Keratinocyte (primary cell): ENCODE data around the gene DNHD1. TPM values are rescaled to one million over a fixed set of nuclear protein-coding genes. Genes with fewer than 3 reads are reported as not detected.

Source experiments
- DNase-seq: peaks from one replicate; pipeline ENCODE4 v3.0.0-alpha.2; 2011; ENCODE audit warnings: low read depth, missing footprints, low spot score
- FAIRE-seq: peaks from 2 replicates; lab custom pipeline; 2011; peaks lifted over from hg19 to GRCh38; lab: Jason Lieb, UNC
- H2AFZ ChIP-seq: 2 replicates; pipeline ENCODE4 v1.6.0; 2012; ENCODE audit warnings: low read length, control low read depth, inconsistent platforms; ENCODE audit not compliant: control insufficient read depth
- H3K27ac ChIP-seq: 2 replicates; pipeline ENCODE4 v1.5.1; 2011; ENCODE audit warnings: low read length; ENCODE audit not compliant: control insufficient read depth, insufficient read depth
- H3K27me3 ChIP-seq: 3 replicates; pipeline ENCODE4 v1.6.0; 2011; ENCODE audit warnings: low read length; ENCODE audit not compliant: control insufficient read depth, insufficient read depth; ENCODE audit errors: extremely low read depth
- H3K36me3 ChIP-seq, 2 experiments: 2 replicates in 1 of 2; 3 replicates in 1 of 2; pipeline ENCODE4 v1.5.1; 2011; ENCODE audit warnings: low read length in 2 of 2, mild to moderate bottlenecking in 1 of 2; ENCODE audit not compliant: control insufficient read depth in 2 of 2, insufficient read depth in 2 of 2; ENCODE audit errors: extremely low read depth in 1 of 2
- H3K4me1 ChIP-seq: 3 replicates; pipeline ENCODE4 v1.5.1; 2011; ENCODE audit warnings: low read length; ENCODE audit not compliant: control insufficient read depth, insufficient read depth; ENCODE audit errors: extremely low read depth
- H3K4me2 ChIP-seq: 3 replicates; pipeline ENCODE4 v1.6.0; 2011; ENCODE audit warnings: low read depth, low read length; ENCODE audit not compliant: control insufficient read depth, insufficient read depth; ENCODE audit errors: extremely low read depth
- H3K4me3 ChIP-seq, 3 experiments: fragments of 200-600 bp in 1 of 3; sonication (generic) in 1 of 3; 2 replicates in 2 of 3; 3 replicates in 1 of 3; pipeline ENCODE4 v1.5.1; 2011 to 2016; ENCODE audit warnings: low read length in 3 of 3, mild to moderate bottlenecking in 3 of 3, control low read depth in 2 of 3, inconsistent platforms in 1 of 3, low read depth in 1 of 3, mixed read lengths in 1 of 3, mixed run types in 1 of 3, moderate library complexity in 1 of 3; ENCODE audit not compliant: control insufficient read depth in 2 of 3, insufficient read depth in 2 of 3; ENCODE audit errors: extremely low read depth in 1 of 3
- H3K79me2 ChIP-seq: 2 replicates; pipeline ENCODE4 v1.6.0; 2012; ENCODE audit warnings: low read length; ENCODE audit not compliant: control insufficient read depth, insufficient read depth
- H3K9ac ChIP-seq: 3 replicates; pipeline ENCODE4 v1.6.0; 2011; ENCODE audit warnings: low read length; ENCODE audit not compliant: control insufficient read depth, insufficient read depth; ENCODE audit errors: extremely low read depth
- H3K9me1 ChIP-seq: 3 replicates; pipeline ENCODE4 v1.6.0; 2011; ENCODE audit warnings: low read length; ENCODE audit not compliant: control insufficient read depth, insufficient read depth; ENCODE audit errors: extremely low read depth
- H3K9me3 ChIP-seq: 2 replicates; pipeline ENCODE4 v1.5.1; 2012; ENCODE audit warnings: low read depth, low read length; ENCODE audit not compliant: control insufficient read depth
- H4K20me1 ChIP-seq: 3 replicates; pipeline ENCODE4 v1.6.0; 2011; ENCODE audit warnings: low read length; ENCODE audit not compliant: control insufficient read depth, insufficient read depth; ENCODE audit errors: extremely low read depth
- EZH2 ChIP-seq: IDR thresholded peaks from one replicate; pipeline ENCODE4 v1.6.1; 2012; ENCODE audit warnings: inconsistent platforms, mild to moderate bottlenecking, low read length, moderate library complexity
- dilution Hi-C: fragments of 300-500 bp; cut with MboI; formaldehyde crosslinking; loops from one replicate; pipeline ENCODE4 v1.7.0; 2020; ENCODE audit warnings: low sequenced_read_pairs; ENCODE audit not compliant: extremely low pct_ligation_motif_present
- polyA plus RNA-seq, 5 experiments: library from polyadenylated mRNA; depleted of rRNA in 3 of 5; stranded (reverse) in 3 of 5; stranded (forward) in 1 of 5; unstranded in 1 of 5; fragments of >200 nt; gene quantifications; 1 replicate in 1 of 5; 2 replicates in 3 of 5; 3 replicates in 1 of 5; pipeline versions ENCODE4 v1.2.1 to v1.2.3, GENCODE V29; 2011 to 2012; ENCODE audit warnings: missing spikeins in 2 of 5, low read depth in 1 of 5, low replicate concordance in 1 of 5
- TF ChIP-seq, protein P1 (sequence below), 3 experiments: IDR thresholded peaks in 1 of 3; conservative IDR thresholded peaks in 1 of 3; optimal IDR thresholded peaks in 1 of 3; 2 replicates in 2 of 3; 3 replicates in 1 of 3; pipeline versions ENCODE3 to v1.5.1; 2011; ENCODE audit warnings: low read length in 3 of 3, mild to moderate bottlenecking in 3 of 3, moderate library complexity in 2 of 3, control low read depth in 1 of 3, inconsistent platforms in 1 of 3; ENCODE audit not compliant: insufficient read depth in 2 of 3; ENCODE audit errors: extremely low read depth in 1 of 3

Gene DNHD1
- polyA plus RNA-seq, 1 donor (not counting 4 experiments of a cell fraction or from before 2014, with no cell fraction given), result 2.9 TPM

GRCh38 chr11:6579681-6580080 lies 82.6 kb downstream of the DNHD1 start:
- Histone ChIP-seq H3K4me3 (no peak overlapping the region), H3K9me1 (no peaks in the 10 kb centered on the region), H3K79me2 (no peaks in the 10 kb centered on the region), H3K4me1 (no peaks in the 10 kb centered on the region), H3K27me3 (no peaks in the 10 kb centered on the region), H2AFZ (no peak overlapping the region), H3K9ac (no peak overlapping the region), H3K27ac (no peak overlapping the region), H3K9me3 (peaks cover 3% of the 10 kb centered on the region), H3K36me3 (no peaks in the 10 kb centered on the region), H3K4me2 (no peak overlapping the region), H4K20me1 (no peaks in the 10 kb centered on the region)
- no peak for FAIRE-seq
- no peak for TF ChIP-seq EZH2
- TF ChIP-seq, protein P1, sequence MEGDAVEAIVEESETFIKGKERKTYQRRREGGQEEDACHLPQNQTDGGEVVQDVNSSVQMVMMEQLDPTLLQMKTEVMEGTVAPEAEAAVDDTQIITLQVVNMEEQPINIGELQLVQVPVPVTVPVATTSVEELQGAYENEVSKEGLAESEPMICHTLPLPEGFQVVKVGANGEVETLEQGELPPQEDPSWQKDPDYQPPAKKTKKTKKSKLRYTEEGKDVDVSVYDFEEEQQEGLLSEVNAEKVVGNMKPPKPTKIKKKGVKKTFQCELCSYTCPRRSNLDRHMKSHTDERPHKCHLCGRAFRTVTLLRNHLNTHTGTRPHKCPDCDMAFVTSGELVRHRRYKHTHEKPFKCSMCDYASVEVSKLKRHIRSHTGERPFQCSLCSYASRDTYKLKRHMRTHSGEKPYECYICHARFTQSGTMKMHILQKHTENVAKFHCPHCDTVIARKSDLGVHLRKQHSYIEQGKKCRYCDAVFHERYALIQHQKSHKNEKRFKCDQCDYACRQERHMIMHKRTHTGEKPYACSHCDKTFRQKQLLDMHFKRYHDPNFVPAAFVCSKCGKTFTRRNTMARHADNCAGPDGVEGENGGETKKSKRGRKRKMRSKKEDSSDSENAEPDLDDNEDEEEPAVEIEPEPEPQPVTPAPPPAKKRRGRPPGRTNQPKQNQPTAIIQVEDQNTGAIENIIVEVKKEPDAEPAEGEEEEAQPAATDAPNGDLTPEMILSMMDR (optimal IDR thresholded peaks at IDR 0.05 in 1 of 3, IDR thresholded peaks at IDR 0.05 in 1 of 3, conservative IDR thresholded peaks at IDR 0.05 in 1 of 3; ENCODE audit: extremely low read depth in 1 of 3, insufficient read depth in 2 of 3, low read length in 3 of 3), result no peak
- DNase-seq, result no peak
- dilution Hi-C loops, result no loop called here

- peaks cover 3% of the 10 kb centered on the region for H3K9me3 ChIP-seq
- H3K27ac ChIP-seq, result no peak overlapping the region
- no peak overlapping the region for H3K4me3 ChIP-seq
- TF ChIP-seq EZH2, result no peak
- TF ChIP-seq, protein P1 (optimal IDR thresholded peaks at IDR 0.05 in 1 of 3, IDR thresholded peaks at IDR 0.05 in 1 of 3, conservative IDR thresholded peaks at IDR 0.05 in 1 of 3; ENCODE audit: extremely low read depth in 1 of 3, insufficient read depth in 2 of 3, low read length in 3 of 3), result no peak
- DNase-seq (no peak), FAIRE-seq (no peak)
- H3K9ac ChIP-seq, result no peak overlapping the region
- no peaks in the 10 kb centered on the region for H3K4me1 ChIP-seq
- H2AFZ ChIP-seq, result no peak overlapping the region
- H3K27me3 ChIP-seq, result no peaks in the 10 kb centered on the region
- dilution Hi-C loops, result no loop called here
- no peaks in the 10 kb centered on the region for H3K9me1 ChIP-seq
- no peaks in the 10 kb centered on the region for H3K36me3 ChIP-seq
- no peaks in the 10 kb centered on the region for H4K20me1 ChIP-seq
- no peaks in the 10 kb centered on the region for H3K79me2 ChIP-seq
- H3K4me2 ChIP-seq, result no peak overlapping the region
These were observed 86.5 kb downstream of the DNHD1 start for GRCh38 chr11:6583584-6583983.
